Breast epithelium (tissue), 4 donors: ENCODE measurements around the gene RCOR1. TPM values are rescaled to one million over a fixed set of nuclear protein-coding genes. Genes with fewer than 3 reads are reported as not detected.
"Not testable (repeated sequence)": the region's sequence is repeated elsewhere in the genome, so short reads cannot be mapped to it uniquely, and the experiment has no call there.

Experiments used
- DNase-seq, 2 donors: peaks; one replicate each; pipeline ENCODE4 v3.0.0-alpha.2; 2019; ENCODE audit warnings: low spot score in 2 of 2
- H3K27ac ChIP-seq, 2 donors: fragments of 200-600 bp; sonication (generic) in 1 of 2; one replicate each; pipeline ENCODE4 v1.5.1; 2016 to 2019; ENCODE audit warnings: mild to moderate bottlenecking in 1 of 2
- H3K27me3 ChIP-seq, 2 donors: fragments of 200-600 bp; sonication (generic) in 1 of 2; one replicate each; pipeline versions ENCODE4 v1.5.1 to v1.6.0; 2017 to 2019; ENCODE audit warnings: control low read depth in 1 of 2, mild to moderate bottlenecking in 1 of 2
- H3K36me3 ChIP-seq: fragments of 200-600 bp; one replicate; pipeline ENCODE4 v1.5.1; 2019
- H3K4me1 ChIP-seq, 2 donors: fragments of 200-600 bp; sonication (generic); one replicate each; pipeline ENCODE4 v1.5.1; 2016 to 2019; ENCODE audit warnings: control low read depth in 1 of 2
- H3K4me3 ChIP-seq, 3 donors: fragments of 200-600 bp; sonication (generic); 1 replicate in 2 of 3; 2 replicates in 1 of 3; pipeline ENCODE4 v1.5.1; 2016 to 2019; ENCODE audit warnings: mild to moderate bottlenecking in 3 of 3, moderate library complexity in 2 of 3
- H3K9me3 ChIP-seq, 2 donors: fragments of 200-600 bp; sonication (generic) in 1 of 2; one replicate each; pipeline ENCODE4 v1.5.1; 2016 to 2019; ENCODE audit warnings: control low read depth in 1 of 2
- CTCF ChIP-seq, 3 donors: fragments of 450-650 bp; IDR thresholded peaks; one replicate each; pipeline ENCODE4 v1.5.1; 2016 to 2017; ENCODE audit warnings: antibody characterized with exemption in 3 of 3, mild to moderate bottlenecking in 3 of 3, moderate library complexity in 3 of 3
- POLR2A ChIP-seq: fragments of 450-650 bp; IDR thresholded peaks from one replicate; pipeline ENCODE4 v1.6.1; 2016; ENCODE audit warnings: antibody characterized with exemption, mild to moderate bottlenecking, moderate library complexity
- POLR2AphosphoS5 ChIP-seq, 3 donors: sonication (generic); formaldehyde crosslinking; IDR thresholded peaks; one replicate each; pipeline ENCODE4 v1.6.1; 2017; ENCODE audit warnings: antibody characterized with exemption in 3 of 3
- intact Hi-C: fragments of 100-400 bp; cut with DNase I; formaldehyde crosslinking; loops from one replicate; pipeline ENCODE4 v1.15.1; 2023; ENCODE audit warnings: low total_unique reads
- total RNA-seq, 3 donors: library from RNA; depleted of rRNA; stranded (reverse); fragments of >200 nt; gene quantifications; one replicate each; pipeline ENCODE4 v1.1.0, GENCODE V29; 2016

RCOR1 gene
- total RNA-seq, 3 donors from 2014 or later, result 15.7 to 21.8 (median 20.3) TPM

DNA sequence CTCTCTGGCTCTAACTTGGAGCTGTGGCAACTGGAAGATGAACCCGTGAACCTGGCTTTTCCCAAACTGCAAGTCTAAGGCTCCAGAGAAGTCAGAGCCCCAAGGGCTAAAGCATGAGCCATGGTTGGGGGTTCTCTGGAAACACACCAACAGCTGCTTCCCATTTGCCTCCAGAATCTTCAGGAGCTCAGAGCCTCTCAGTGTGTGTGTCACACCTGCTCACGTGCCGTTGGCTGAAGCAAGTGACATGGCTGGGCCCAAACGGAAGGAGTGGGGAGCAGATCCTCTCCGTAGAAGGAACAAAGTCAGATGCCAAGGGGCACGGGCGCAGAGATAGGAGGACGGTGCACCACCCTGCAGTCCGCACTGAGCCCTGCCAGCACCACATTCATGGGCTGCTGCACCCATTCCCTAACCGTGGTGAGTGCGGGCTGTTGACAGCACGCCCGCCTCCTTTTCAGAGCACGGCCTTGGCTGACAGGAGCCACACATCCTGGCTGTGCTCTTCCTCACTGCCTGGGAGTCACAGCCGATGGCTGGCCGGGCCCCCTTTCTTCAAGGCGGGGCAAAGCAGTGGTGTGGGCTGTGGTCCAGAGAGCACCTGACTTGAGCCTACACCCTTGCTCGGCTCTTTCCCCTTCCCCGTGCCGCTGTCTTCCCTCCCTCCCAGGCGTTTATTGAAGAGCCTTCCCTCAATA, 168.2 kb downstream of the RCOR1 start:
- no peak overlapping the region for H3K4me3 ChIP-seq
- H3K36me3 ChIP-seq, result no peaks in the 10 kb centered on the region
- DNase-seq, result no peak
- intact Hi-C loops, result no loop called here
- no peaks in the 10 kb centered on the region for H3K4me1 ChIP-seq
- H3K27ac ChIP-seq, result no peak overlapping the region
- TF ChIP-seq POLR2A (no peak), CTCF (IDR thresholded peaks at IDR 0.05) (no peak), POLR2AphosphoS5 (IDR thresholded peaks at IDR 0.05) (no peak)
- H3K9me3 ChIP-seq, result no peaks in the 10 kb centered on the region
- no peaks in the 10 kb centered on the region for H3K27me3 ChIP-seq

DNA sequence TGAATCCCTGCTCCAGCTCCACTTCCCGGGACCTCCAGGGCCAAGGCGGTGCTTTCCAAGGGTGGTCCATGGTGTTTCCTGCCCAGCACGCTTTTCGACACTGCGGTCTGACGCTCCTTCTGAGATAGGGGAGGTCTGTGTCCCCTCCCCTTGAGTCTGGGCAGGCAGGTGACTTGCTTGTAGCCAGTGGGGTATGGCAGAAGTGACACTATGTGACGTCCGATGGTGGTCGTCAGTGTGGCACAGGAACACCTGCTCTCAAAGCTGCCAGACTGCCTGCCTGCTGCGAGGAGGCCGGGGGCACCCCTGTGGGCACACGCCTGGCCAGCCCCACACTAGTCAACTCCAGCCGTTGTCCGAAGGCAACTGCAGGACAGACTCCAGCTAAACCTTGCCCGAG, 168.8 kb downstream of the RCOR1 start:
- Histone ChIP-seq H3K36me3 (no peaks in the 10 kb centered on the region), H3K27me3 (no peaks in the 10 kb centered on the region), H3K4me1 (no peaks in the 10 kb centered on the region), H3K4me3 (no peak overlapping the region), H3K27ac (no peak overlapping the region), H3K9me3 (no peaks in the 10 kb centered on the region)
- TF ChIP-seq CTCF (IDR thresholded peaks at IDR 0.05) (no peak), POLR2A (no peak), POLR2AphosphoS5 (IDR thresholded peaks at IDR 0.05) (no peak)
- intact Hi-C loops, result no loop called here
- no peak for DNase-seq

DNA sequence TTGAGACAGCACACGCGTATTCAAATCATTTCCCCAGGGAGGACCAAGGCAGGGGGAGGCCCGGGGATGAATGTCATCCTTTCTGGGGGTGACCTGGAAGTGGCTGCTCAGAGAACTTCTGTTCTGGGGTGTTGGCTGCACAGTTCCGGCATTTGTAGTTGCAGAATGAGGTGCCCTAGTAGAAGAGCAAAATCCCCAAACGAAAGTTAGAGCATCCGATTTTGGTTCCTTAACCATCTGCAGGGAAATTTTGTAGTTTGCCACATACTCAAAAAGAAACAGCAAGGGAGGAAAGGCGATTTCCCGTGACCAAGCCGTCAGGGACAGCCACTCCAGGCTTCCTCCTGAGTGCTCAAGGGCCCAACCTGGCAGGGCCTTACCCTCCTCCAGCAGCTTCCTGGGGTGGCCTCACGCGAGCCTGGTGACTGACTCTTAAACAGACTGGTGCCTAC, 171.8 kb downstream of the RCOR1 start:
- no peak for DNase-seq
- no peaks in the 10 kb centered on the region for H3K4me1 ChIP-seq
- no peak overlapping the region for H3K27ac ChIP-seq
- no peaks in the 10 kb centered on the region for H3K36me3 ChIP-seq
- H3K27me3 ChIP-seq, result no peaks in the 10 kb centered on the region
- intact Hi-C loops, result no loop called here
- no peak for TF ChIP-seq POLR2A
- TF ChIP-seq CTCF (IDR thresholded peaks at IDR 0.05), result no peak
- TF ChIP-seq POLR2AphosphoS5 (IDR thresholded peaks at IDR 0.05), result no peak
- H3K9me3 ChIP-seq, result no peaks in the 10 kb centered on the region
- H3K4me3 ChIP-seq, result no peak overlapping the region

DNA sequence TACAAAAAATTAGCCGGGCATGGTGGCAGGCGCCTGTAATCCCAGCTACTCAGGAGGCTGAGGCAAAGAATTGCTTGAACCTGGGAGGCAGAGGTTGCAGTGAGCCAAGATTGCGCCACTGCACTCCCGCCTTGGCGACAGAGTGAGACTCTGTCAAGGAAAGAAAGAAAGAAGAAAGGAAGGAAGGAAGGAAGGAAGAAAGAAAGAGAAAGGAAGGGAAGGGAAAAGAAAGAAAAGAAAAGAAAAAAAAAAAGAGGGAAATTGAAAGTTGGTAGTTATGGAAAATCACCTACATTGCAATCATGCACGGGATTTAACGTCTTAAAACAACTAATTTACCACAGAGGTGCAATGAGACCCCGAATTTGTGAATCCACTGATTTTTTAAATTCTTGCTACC, 173.3 kb downstream of the RCOR1 start:
- H3K36me3 ChIP-seq, DNase-seq, H3K9me3 ChIP-seq, H3K27me3 ChIP-seq, H3K4me3 ChIP-seq, H3K27ac ChIP-seq, H3K4me1 ChIP-seq, intact Hi-C loops: not testable (repeated sequence)

GRCh38 chr14:102768223-102769048, 176.0 kb downstream of the RCOR1 start:
- H3K36me3 ChIP-seq, result no peaks in the 10 kb centered on the region
- intact Hi-C loops, result no loop called here
- H3K27ac ChIP-seq, result peak overlapping the region in 1 of 2 donors; percentile 32
- no peaks in the 10 kb centered on the region for H3K27me3 ChIP-seq
- no peaks in the 10 kb centered on the region for H3K9me3 ChIP-seq
- TF ChIP-seq CTCF (IDR thresholded peaks at IDR 0.05) (no peak), POLR2AphosphoS5 (IDR thresholded peaks at IDR 0.05) (no peak), POLR2A (no peak)
- H3K4me1 ChIP-seq, result no peaks in the 10 kb centered on the region
- H3K4me3 ChIP-seq, result no peak overlapping the region
- no peak for DNase-seq
